Measurements from ENCODE around the gene EHHADH.

Gene EHHADH

GRCh38 chr3:185152410-185153170 is 101.3 kb downstream of the EHHADH start, which contains the start of gene C3orf70:
C3orf70 (minus strand) TSS chr3:185153060; CDS start chr3:185152823, 237 bp downstream.
- TF ChIP-seq ZNF274 (IDR thresholded peaks at IDR 0.05; ENCODE audit: low read depth, low read length), result no peak
- peak within 1 kb of the TSS; percentile 52 for H3K4me3 ChIP-seq (ENCODE audit: low read length)

GRCh38 chr3:185151964-185152409 is 101.9 kb downstream of the EHHADH start:
- peak overlapping the region; percentile 52 for H3K4me3 ChIP-seq (ENCODE audit: low read length)
- TF ChIP-seq ZNF274 (IDR thresholded peaks at IDR 0.05; ENCODE audit: low read depth, low read length), result no peak

GRCh38 chr3:185151101-185151963 is 102.5 kb downstream of the EHHADH start:
- no peak for TF ChIP-seq ZNF274 (IDR thresholded peaks at IDR 0.05; ENCODE audit: low read depth, low read length)

GRCh38 chr3:185150561-185150960 is 103.3 kb downstream of the EHHADH start:
- TF ChIP-seq ZNF274 (IDR thresholded peaks at IDR 0.05; ENCODE audit: low read depth, low read length), result no peak
- H3K4me3 ChIP-seq (ENCODE audit: low read length), result no peak overlapping the region

More at GRCh38 chr3:185151101-185151963, 102.5 kb downstream of the EHHADH start:
- no peak overlapping the region for H3K4me3 ChIP-seq (ENCODE audit: low read length)

GRCh38 chr3:185149591-185149990 is 104.3 kb downstream of the EHHADH start:
- TF ChIP-seq ZNF274 (IDR thresholded peaks at IDR 0.05; ENCODE audit: low read depth, low read length), result no peak
- no peak overlapping the region for H3K4me3 ChIP-seq (ENCODE audit: low read length)

GRCh38 chr3:185145511-185145910 is 108.3 kb downstream of the EHHADH start:
- H3K4me3 ChIP-seq (ENCODE audit: low read length), result no peak overlapping the region
- no peak for TF ChIP-seq ZNF274 (IDR thresholded peaks at IDR 0.05; ENCODE audit: low read depth, low read length)

GRCh38 chr3:185144784-185145183 is 109.1 kb downstream of the EHHADH start:
- TF ChIP-seq ZNF274 (IDR thresholded peaks at IDR 0.05; ENCODE audit: low read depth, low read length), result no peak
- H3K4me3 ChIP-seq (ENCODE audit: low read length), result no peak overlapping the region
